AG09309 (cell line): ENCODE results near the gene SIPA1.

Source experiments
- DNase-seq: peaks from one replicate; pipeline ENCODE4 v3.0.0-alpha.2; 2010; ENCODE audit warnings: low read depth
- H3K4me3 ChIP-seq: 2 replicates; pipeline ENCODE4 v1.5.1; 2011; ENCODE audit warnings: mild to moderate bottlenecking, low read depth, low read length, moderate library complexity; ENCODE audit not compliant: control insufficient read depth
- TF ChIP-seq, protein P1 (sequence below): IDR thresholded peaks from 2 replicates; pipeline ENCODE4 v1.5.1; 2011; ENCODE audit warnings: mild to moderate bottlenecking, low read depth, low read length, inconsistent platforms; ENCODE audit not compliant: insufficient read depth, control insufficient read depth; ENCODE audit errors: missing control alignments

Gene SIPA1

DNA sequence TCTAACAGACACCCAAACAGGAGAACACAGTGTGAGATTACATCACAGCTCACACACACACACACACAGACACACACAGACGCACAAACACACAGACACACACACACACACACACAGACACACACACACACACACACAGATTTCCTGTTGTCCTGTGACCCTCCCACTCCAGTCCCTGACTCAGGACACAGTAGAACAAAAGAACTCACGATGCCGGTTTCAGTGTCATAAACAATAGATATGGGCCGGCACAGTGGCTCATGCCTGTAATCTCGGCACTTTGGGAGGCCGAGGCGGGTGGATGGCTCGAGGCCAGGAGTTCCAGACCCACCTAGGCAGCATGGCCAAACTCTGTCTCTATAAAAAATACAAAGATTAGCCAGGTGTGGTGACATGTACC lies 60.3 kb downstream of the SIPA1 start:
- no peak overlapping the region for H3K4me3 ChIP-seq
- no peak for DNase-seq
- TF ChIP-seq, protein P1, sequence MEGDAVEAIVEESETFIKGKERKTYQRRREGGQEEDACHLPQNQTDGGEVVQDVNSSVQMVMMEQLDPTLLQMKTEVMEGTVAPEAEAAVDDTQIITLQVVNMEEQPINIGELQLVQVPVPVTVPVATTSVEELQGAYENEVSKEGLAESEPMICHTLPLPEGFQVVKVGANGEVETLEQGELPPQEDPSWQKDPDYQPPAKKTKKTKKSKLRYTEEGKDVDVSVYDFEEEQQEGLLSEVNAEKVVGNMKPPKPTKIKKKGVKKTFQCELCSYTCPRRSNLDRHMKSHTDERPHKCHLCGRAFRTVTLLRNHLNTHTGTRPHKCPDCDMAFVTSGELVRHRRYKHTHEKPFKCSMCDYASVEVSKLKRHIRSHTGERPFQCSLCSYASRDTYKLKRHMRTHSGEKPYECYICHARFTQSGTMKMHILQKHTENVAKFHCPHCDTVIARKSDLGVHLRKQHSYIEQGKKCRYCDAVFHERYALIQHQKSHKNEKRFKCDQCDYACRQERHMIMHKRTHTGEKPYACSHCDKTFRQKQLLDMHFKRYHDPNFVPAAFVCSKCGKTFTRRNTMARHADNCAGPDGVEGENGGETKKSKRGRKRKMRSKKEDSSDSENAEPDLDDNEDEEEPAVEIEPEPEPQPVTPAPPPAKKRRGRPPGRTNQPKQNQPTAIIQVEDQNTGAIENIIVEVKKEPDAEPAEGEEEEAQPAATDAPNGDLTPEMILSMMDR: no peak

DNA sequence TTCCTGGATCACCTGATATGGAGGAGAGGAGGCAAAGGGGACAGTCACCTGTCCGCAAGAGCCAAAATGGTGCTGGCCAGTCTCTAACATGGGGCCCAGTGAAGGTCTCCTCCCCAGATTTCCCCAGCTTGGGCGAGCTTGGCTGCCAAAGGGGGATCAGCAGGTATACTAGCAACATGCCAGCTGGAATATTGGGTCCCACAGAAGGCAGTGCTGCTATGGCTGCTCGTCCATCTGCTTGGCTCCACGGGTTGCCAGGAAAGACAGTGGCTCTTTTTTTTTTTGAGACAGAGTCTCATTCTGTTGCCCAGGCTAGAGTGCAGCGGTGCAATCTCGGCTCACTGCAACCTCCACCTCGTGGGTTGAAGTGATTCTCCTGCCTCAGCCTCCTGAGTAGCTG lies 61.4 kb downstream of the SIPA1 start:
- TF ChIP-seq, protein P1: no peak

DNA sequence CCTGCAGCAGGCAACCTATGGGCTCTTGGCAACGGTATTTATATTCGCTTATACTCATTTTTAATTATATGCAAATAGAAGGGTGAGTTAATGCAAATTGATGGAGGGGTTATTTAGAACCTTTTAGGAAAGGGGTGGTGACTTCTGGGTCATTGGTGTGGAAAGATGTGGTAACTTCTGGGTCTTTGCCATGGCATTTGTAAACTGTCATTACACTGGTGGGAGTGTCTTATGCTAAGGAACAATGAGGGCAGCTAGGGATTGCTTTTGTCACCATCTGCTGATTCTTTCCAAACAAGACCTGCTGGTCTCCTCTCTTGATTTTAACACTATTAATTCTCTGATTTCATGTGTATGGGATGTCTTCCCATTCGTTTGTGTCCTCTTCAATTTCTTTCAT lies 62.5 kb downstream of the SIPA1 start:
- H3K4me3 ChIP-seq: no peak overlapping the region
- no peak for DNase-seq
- TF ChIP-seq, protein P1: no peak

More for the DNA sequence above, 61.4 kb downstream of the SIPA1 start:
- no peak overlapping the region for H3K4me3 ChIP-seq
- no peak for DNase-seq
